ENCODE results near the gene CTNNBL1. TPM values are rescaled to one million over a fixed set of nuclear protein-coding genes. Genes with fewer than 3 reads are reported as not detected.

The CTNNBL1 gene
- total RNA-seq, 1 experiment from 2014 or later, result 64.4 TPM

DNA sequence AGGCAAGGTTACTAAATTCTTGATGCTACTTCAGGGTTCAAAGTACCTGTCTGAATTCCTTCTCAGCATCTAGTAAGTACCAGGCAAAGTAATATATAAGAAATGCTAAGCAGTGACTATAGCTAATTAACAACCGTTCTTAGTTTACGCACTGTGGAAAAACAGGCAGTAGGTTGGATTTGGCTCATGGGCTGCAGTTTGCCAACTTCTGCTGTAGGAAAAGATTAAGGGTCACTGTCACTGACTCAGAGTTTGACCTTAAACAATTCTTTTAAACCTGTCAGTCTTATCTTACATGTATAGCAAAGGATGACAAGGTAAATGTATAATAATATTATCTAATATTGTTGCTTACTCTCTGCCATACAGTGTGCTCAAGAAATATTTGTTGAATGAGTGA lies 42.3 kb downstream of the CTNNBL1 start:
- DNase-seq (ENCODE audit: low spot score), result no peak
- no peak for ATAC-seq
- ChIA-PET POLR2A (no interaction called here), CTCF (no interaction called here)
- H3K9me3 Mint-ChIP-seq, result no peaks in the 10 kb centered on the region
- TF ChIP-seq, protein P1, sequence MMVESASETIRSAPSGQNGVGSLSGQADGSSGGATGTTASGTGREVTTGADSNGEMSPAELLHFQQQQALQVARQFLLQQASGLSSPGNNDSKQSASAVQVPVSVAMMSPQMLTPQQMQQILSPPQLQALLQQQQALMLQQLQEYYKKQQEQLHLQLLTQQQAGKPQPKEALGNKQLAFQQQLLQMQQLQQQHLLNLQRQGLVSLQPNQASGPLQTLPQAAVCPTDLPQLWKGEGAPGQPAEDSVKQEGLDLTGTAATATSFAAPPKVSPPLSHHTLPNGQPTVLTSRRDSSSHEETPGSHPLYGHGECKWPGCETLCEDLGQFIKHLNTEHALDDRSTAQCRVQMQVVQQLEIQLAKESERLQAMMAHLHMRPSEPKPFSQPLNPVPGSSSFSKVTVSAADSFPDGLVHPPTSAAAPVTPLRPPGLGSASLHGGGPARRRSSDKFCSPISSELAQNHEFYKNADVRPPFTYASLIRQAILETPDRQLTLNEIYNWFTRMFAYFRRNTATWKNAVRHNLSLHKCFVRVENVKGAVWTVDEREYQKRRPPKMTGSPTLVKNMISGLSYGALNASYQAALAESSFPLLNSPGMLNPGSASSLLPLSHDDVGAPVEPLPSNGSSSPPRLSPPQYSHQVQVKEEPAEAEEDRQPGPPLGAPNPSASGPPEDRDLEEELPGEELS (CRISPR knock-in tag; IDR thresholded peaks at IDR 0.05), result no peak
- TF ChIP-seq, protein P2, sequence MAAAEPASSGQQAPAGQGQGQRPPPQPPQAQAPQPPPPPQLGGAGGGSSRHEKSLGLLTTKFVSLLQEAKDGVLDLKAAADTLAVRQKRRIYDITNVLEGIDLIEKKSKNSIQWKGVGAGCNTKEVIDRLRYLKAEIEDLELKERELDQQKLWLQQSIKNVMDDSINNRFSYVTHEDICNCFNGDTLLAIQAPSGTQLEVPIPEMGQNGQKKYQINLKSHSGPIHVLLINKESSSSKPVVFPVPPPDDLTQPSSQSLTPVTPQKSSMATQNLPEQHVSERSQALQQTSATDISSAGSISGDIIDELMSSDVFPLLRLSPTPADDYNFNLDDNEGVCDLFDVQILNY (CRISPR knock-in tag; IDR thresholded peaks at IDR 0.05), result no peak
- TF ChIP-seq, protein P3, sequence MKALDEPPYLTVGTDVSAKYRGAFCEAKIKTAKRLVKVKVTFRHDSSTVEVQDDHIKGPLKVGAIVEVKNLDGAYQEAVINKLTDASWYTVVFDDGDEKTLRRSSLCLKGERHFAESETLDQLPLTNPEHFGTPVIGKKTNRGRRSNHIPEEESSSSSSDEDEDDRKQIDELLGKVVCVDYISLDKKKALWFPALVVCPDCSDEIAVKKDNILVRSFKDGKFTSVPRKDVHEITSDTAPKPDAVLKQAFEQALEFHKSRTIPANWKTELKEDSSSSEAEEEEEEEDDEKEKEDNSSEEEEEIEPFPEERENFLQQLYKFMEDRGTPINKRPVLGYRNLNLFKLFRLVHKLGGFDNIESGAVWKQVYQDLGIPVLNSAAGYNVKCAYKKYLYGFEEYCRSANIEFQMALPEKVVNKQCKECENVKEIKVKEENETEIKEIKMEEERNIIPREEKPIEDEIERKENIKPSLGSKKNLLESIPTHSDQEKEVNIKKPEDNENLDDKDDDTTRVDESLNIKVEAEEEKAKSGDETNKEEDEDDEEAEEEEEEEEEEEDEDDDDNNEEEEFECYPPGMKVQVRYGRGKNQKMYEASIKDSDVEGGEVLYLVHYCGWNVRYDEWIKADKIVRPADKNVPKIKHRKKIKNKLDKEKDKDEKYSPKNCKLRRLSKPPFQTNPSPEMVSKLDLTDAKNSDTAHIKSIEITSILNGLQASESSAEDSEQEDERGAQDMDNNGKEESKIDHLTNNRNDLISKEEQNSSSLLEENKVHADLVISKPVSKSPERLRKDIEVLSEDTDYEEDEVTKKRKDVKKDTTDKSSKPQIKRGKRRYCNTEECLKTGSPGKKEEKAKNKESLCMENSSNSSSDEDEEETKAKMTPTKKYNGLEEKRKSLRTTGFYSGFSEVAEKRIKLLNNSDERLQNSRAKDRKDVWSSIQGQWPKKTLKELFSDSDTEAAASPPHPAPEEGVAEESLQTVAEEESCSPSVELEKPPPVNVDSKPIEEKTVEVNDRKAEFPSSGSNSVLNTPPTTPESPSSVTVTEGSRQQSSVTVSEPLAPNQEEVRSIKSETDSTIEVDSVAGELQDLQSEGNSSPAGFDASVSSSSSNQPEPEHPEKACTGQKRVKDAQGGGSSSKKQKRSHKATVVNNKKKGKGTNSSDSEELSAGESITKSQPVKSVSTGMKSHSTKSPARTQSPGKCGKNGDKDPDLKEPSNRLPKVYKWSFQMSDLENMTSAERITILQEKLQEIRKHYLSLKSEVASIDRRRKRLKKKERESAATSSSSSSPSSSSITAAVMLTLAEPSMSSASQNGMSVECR (CRISPR knock-in tag; IDR thresholded peaks at IDR 0.05; ENCODE audit: borderline replicate concordance), result no peak
- no peak for TF ChIP-seq TP53 (CRISPR knock-in tag; IDR thresholded peaks at IDR 0.05)
- no peak overlapping the region for H3K4me3 Mint-ChIP-seq
- no peak overlapping the region for H3K27ac Mint-ChIP-seq
- H3K27me3 Mint-ChIP-seq (ENCODE audit: low read depth), result no peaks in the 10 kb centered on the region
- H3K4me1 Mint-ChIP-seq, result peaks cover 7% of the 10 kb centered on the region
- peaks cover 12% of the 10 kb centered on the region for H3K36me3 Mint-ChIP-seq

DNA sequence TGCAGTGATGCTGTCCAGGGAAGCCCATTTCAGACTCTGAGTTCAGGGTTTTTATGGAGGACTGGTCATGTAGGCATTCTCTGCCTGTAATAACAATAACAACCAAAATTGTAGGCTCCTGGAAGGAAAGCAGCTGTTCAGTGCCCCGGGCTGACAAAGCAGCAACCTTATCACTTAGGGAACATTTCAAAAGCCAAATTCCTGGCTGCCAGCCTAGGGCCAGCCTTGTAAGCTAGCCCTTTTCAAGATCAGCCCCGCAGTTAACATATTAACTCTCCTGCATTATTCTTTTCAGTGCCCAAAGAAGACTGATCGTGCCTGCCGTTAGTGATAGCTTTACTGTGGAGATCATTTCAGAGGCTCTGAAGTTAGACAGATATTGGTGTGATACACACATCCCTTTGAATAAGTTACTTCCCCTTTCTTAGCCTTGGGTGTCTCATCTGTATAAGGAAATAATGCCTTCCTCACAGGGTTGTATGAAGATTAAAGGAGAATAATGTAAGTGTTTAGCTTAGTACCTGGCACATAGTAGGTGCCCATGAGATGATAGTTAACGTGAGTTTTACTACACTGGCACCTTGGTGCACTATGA lies 44.1 kb downstream of the CTNNBL1 start:
- ChIA-PET POLR2A (interaction anchor here (0.5 kb wide), 1 partner anchor 358 kb away, joined by 3 read pairs; no protein-coding TSS in a partner anchor), CTCF (no interaction called here)
- H3K36me3 Mint-ChIP-seq, result peaks cover 12% of the 10 kb centered on the region
- no peak for TF ChIP-seq MYBL2 (CRISPR knock-in tag; IDR thresholded peaks at IDR 0.05)
- TF ChIP-seq TEAD1 (CRISPR knock-in tag; IDR thresholded peaks at IDR 0.05), result no peak
- TF ChIP-seq ATF1 (CRISPR knock-in tag; IDR thresholded peaks at IDR 0.05), result no peak
- no peak for TF ChIP-seq IRF2 (CRISPR knock-in tag; IDR thresholded peaks at IDR 0.05; ENCODE audit: borderline replicate concordance, low read depth)
- TF ChIP-seq, protein P4, sequence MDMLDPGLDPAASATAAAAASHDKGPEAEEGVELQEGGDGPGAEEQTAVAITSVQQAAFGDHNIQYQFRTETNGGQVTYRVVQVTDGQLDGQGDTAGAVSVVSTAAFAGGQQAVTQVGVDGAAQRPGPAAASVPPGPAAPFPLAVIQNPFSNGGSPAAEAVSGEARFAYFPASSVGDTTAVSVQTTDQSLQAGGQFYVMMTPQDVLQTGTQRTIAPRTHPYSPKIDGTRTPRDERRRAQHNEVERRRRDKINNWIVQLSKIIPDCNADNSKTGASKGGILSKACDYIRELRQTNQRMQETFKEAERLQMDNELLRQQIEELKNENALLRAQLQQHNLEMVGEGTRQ (CRISPR knock-in tag; IDR thresholded peaks at IDR 0.05), result no peak
- TF ChIP-seq, protein P5, sequence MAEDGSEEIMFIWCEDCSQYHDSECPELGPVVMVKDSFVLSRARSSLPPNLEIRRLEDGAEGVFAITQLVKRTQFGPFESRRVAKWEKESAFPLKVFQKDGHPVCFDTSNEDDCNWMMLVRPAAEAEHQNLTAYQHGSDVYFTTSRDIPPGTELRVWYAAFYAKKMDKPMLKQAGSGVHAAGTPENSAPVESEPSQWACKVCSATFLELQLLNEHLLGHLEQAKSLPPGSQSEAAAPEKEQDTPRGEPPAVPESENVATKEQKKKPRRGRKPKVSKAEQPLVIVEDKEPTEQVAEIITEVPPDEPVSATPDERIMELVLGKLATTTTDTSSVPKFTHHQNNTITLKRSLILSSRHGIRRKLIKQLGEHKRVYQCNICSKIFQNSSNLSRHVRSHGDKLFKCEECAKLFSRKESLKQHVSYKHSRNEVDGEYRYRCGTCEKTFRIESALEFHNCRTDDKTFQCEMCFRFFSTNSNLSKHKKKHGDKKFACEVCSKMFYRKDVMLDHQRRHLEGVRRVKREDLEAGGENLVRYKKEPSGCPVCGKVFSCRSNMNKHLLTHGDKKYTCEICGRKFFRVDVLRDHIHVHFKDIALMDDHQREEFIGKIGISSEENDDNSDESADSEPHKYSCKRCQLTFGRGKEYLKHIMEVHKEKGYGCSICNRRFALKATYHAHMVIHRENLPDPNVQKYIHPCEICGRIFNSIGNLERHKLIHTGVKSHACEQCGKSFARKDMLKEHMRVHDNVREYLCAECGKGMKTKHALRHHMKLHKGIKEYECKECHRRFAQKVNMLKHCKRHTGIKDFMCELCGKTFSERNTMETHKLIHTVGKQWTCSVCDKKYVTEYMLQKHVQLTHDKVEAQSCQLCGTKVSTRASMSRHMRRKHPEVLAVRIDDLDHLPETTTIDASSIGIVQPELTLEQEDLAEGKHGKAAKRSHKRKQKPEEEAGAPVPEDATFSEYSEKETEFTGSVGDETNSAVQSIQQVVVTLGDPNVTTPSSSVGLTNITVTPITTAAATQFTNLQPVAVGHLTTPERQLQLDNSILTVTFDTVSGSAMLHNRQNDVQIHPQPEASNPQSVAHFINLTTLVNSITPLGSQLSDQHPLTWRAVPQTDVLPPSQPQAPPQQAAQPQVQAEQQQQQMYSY (CRISPR knock-in tag; IDR thresholded peaks at IDR 0.05), result no peak
- TF ChIP-seq, protein P6, sequence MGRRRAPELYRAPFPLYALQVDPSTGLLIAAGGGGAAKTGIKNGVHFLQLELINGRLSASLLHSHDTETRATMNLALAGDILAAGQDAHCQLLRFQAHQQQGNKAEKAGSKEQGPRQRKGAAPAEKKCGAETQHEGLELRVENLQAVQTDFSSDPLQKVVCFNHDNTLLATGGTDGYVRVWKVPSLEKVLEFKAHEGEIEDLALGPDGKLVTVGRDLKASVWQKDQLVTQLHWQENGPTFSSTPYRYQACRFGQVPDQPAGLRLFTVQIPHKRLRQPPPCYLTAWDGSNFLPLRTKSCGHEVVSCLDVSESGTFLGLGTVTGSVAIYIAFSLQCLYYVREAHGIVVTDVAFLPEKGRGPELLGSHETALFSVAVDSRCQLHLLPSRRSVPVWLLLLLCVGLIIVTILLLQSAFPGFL (CRISPR knock-in tag; IDR thresholded peaks at IDR 0.05; ENCODE audit: borderline replicate concordance), result no peak
- no peak for TF ChIP-seq RORB (CRISPR knock-in tag; IDR thresholded peaks at IDR 0.05)
- TF ChIP-seq JAZF1 (CRISPR knock-in tag; IDR thresholded peaks at IDR 0.05), result no peak
- TF ChIP-seq ZNF396 (CRISPR knock-in tag; IDR thresholded peaks at IDR 0.05; ENCODE audit: borderline replicate concordance), result no peak
- TF ChIP-seq, protein P7, sequence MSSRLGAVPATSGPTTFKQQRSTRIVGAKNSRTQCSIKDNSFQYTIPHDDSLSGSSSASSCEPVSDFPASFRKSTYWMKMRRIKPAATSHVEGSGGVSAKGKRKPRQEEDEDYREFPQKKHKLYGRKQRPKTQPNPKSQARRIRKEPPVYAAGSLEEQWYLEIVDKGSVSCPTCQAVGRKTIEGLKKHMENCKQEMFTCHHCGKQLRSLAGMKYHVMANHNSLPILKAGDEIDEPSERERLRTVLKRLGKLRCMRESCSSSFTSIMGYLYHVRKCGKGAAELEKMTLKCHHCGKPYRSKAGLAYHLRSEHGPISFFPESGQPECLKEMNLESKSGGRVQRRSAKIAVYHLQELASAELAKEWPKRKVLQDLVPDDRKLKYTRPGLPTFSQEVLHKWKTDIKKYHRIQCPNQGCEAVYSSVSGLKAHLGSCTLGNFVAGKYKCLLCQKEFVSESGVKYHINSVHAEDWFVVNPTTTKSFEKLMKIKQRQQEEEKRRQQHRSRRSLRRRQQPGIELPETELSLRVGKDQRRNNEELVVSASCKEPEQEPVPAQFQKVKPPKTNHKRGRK (CRISPR knock-in tag; IDR thresholded peaks at IDR 0.05; ENCODE audit: borderline replicate concordance), result no peak
- TF ChIP-seq SOX15 (CRISPR knock-in tag; IDR thresholded peaks at IDR 0.05), result no peak
- no peak for TF ChIP-seq ZBTB21 (CRISPR knock-in tag; IDR thresholded peaks at IDR 0.05; ENCODE audit: borderline replicate concordance)
- TF ChIP-seq GTF2I (CRISPR knock-in tag; conservative IDR thresholded peaks at IDR 0.05), result no peak
- ATAC-seq (no peak), DNase-seq (ENCODE audit: low spot score) (no peak)
- peaks cover 3% of the 10 kb centered on the region for H3K4me1 Mint-ChIP-seq
- H3K27ac Mint-ChIP-seq, result no peak overlapping the region
- no peak overlapping the region for H3K4me3 Mint-ChIP-seq
- no peaks in the 10 kb centered on the region for H3K9me3 Mint-ChIP-seq
- H3K27me3 Mint-ChIP-seq (ENCODE audit: low read depth), result no peaks in the 10 kb centered on the region
